22Rv1 (cell line): ENCODE data around the gene TMIGD1.

Experiments used
- H3K27ac ChIP-seq: fragments of 450-650 bp; 2 replicates; pipeline ENCODE4 v1.5.1; 2017
- ZFX ChIP-seq: fragments of 450-650 bp; IDR thresholded peaks from 2 replicates; pipeline ENCODE4 v1.6.1; 2017; ENCODE audit warnings: antibody characterized with exemption, borderline replicate concordance
- TF ChIP-seq, protein P1 (sequence below): fragments of 450-650 bp; IDR thresholded peaks from 2 replicates; pipeline ENCODE4 v1.5.1; 2017; ENCODE audit warnings: mild to moderate bottlenecking

TMIGD1 gene

GRCh38 chr17:30368912-30369720 lies 35.3 kb upstream of the TMIGD1 start:
- no peak overlapping the region for H3K27ac ChIP-seq
- TF ChIP-seq, protein P1, sequence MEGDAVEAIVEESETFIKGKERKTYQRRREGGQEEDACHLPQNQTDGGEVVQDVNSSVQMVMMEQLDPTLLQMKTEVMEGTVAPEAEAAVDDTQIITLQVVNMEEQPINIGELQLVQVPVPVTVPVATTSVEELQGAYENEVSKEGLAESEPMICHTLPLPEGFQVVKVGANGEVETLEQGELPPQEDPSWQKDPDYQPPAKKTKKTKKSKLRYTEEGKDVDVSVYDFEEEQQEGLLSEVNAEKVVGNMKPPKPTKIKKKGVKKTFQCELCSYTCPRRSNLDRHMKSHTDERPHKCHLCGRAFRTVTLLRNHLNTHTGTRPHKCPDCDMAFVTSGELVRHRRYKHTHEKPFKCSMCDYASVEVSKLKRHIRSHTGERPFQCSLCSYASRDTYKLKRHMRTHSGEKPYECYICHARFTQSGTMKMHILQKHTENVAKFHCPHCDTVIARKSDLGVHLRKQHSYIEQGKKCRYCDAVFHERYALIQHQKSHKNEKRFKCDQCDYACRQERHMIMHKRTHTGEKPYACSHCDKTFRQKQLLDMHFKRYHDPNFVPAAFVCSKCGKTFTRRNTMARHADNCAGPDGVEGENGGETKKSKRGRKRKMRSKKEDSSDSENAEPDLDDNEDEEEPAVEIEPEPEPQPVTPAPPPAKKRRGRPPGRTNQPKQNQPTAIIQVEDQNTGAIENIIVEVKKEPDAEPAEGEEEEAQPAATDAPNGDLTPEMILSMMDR, result no peak
- TF ChIP-seq ZFX, result no peak

DNA sequence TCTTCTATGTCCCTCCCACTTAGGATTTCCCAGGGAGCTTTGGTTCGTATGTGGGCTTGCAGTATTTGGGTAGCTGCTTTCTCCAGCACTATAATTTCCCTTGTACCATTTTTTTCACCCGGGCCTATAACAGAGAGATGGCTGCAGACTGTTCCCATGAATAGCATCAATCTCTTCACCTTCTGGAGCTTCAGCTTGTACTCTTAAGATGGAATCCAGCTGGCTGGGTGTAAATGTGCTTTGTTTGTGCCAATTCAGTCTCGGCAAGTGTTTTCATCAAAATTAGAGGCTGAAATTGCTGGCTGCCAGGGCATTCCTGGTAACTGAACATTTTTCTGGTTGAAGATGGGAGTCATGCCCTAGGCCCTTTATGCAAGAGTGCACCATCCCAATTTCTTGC lies 32.7 kb upstream of the TMIGD1 start:
- TF ChIP-seq, protein P1, result no peak
- no peak for TF ChIP-seq ZFX
- no peak overlapping the region for H3K27ac ChIP-seq

DNA sequence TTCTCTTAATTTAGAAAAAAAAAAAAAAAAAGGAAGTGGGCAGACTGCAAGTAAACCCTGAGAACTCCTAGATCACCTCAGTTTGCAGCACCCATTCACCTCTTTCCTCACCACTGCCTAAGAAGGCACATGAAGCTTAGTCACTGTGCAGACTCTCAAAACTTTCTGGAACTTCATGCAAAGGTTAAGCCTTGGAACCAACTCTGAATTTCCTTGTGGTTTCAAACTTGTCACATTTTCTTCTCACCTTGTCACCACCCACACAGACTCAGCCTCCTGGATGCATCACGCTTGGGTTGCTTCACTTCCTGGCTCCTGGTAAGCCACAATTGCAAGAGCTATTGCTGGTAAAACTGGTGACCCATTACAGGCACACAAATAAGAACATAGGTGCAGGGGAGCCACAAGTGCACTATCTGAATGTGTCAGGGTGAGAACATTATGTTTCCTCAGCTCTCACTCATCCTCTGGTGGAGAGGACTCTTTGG lies 29.9 kb upstream of the TMIGD1 start:
- TF ChIP-seq, protein P1, result no peak
- TF ChIP-seq ZFX, result no peak
- H3K27ac ChIP-seq, result no peak overlapping the region

DNA sequence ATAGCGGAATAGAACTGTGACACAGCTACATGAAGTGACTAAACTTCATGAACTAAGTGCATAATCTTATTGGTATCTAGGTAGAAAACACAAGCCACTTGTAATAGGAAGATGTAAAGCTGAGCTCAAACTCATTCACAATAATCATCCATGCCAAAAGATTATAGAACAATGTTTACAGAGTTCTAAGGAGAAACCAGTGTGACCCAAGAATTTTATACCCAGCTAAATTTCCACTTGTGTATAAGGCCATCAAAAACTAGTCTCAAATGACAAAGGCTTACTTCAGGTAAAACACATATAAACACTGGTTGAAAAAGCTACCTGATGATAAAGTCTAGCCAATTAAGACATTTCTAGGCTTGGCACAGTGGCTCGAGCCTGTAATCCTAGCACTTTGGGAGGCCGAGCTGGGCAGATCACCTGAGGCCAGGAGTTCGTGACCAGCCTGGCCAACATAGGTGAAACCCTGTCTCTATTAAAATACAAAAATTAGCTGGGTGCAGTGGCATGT lies 28.0 kb upstream of the TMIGD1 start:
- TF ChIP-seq, protein P1, result no peak
- no peak for TF ChIP-seq ZFX
- no peak overlapping the region for H3K27ac ChIP-seq

DNA sequence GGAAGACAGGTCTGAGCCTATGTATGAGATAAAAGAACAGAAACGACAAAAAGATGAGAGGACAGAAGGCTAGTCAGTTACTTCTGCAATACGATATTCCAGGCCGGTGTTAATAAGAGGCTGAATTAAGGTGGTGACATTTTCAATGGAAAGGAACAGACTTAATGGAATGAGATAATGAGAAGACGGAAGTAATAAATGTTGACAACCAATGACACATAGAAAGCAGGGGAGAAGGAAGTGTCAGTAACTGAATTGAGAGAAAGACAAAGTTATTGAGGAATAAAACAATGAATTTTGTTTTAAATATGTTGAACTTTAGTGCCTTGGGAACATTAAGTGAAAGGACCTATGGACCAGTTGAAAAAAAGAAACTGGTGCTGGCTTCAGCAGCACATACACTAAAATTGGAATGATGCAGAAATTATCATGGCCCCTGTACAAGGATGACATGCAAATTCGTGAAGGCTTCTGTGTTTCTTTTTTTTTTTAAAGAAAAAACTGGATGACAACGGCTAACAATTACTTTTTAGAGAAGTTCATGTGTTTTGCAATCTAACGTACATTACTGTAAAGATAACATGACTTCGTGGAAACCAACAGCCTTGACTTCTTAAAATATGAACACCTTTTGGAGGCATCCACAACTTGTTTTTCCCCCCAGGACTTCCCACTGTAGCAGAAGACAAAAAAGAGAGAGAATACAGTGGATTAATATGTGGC lies 26.4 kb upstream of the TMIGD1 start:
- TF ChIP-seq, protein P1, result no peak
- TF ChIP-seq ZFX, result no peak
- no peak overlapping the region for H3K27ac ChIP-seq

GRCh38 chr17:30358055-30358760 lies 24.4 kb upstream of the TMIGD1 start:
- TF ChIP-seq ZFX, result no peak
- TF ChIP-seq, protein P1, result no peak
- no peak overlapping the region for H3K27ac ChIP-seq
